Measurements from ENCODE around the gene MEI1. TPM values are rescaled to one million over a fixed set of nuclear protein-coding genes. Genes with fewer than 3 reads are reported as not detected.

The MEI1 gene
- total RNA-seq, 1 donor from 2014 or later, result not detected

- peak overlapping the region; percentile 35 for H3K27ac Mint-ChIP-seq (ENCODE audit: unreplicated experiment)
- H3K36me3 Mint-ChIP-seq (ENCODE audit: unreplicated experiment), result peaks cover 20% of the 10 kb centered on the region
- H3K27me3 Mint-ChIP-seq (ENCODE audit: unreplicated experiment), result no peaks in the 10 kb centered on the region
- no peaks in the 10 kb centered on the region for H3K9me3 Mint-ChIP-seq (ENCODE audit: unreplicated experiment)
- H3K4me3 Mint-ChIP-seq (ENCODE audit: unreplicated experiment), result no peak overlapping the region
- no peak for DNase-seq (ENCODE audit: extremely low spot score, unreplicated experiment)
- H3K4me1 Mint-ChIP-seq (ENCODE audit: unreplicated experiment), result peaks cover 76% of the 10 kb centered on the region
- TF ChIP-seq CTCF (IDR thresholded peaks at IDR 0.05), result no peak
Observed at GRCh38 chr22:41838842-41839618, 139.7 kb downstream of the MEI1 start.

- Mint-ChIP-seq H3K9me3 (ENCODE audit: unreplicated experiment) (no peaks in the 10 kb centered on the region), H3K27ac (ENCODE audit: unreplicated experiment) (peak overlapping the region; percentile 90), H3K4me1 (ENCODE audit: unreplicated experiment) (peaks cover 78% of the 10 kb centered on the region), H3K27me3 (ENCODE audit: unreplicated experiment) (no peaks in the 10 kb centered on the region), H3K36me3 (ENCODE audit: unreplicated experiment) (peaks cover 20% of the 10 kb centered on the region), H3K4me3 (ENCODE audit: unreplicated experiment) (no peak overlapping the region)
- no peak for TF ChIP-seq CTCF (IDR thresholded peaks at IDR 0.05)
- no peak for DNase-seq (ENCODE audit: extremely low spot score, unreplicated experiment)
Observed at GRCh38 chr22:41840216-41840615, 140.9 kb downstream of the MEI1 start.

GRCh38 chr22:41841085-41841712 lies 141.9 kb downstream of the MEI1 start:
- H3K27me3 Mint-ChIP-seq (ENCODE audit: unreplicated experiment), result no peaks in the 10 kb centered on the region
- H3K27ac Mint-ChIP-seq (ENCODE audit: unreplicated experiment), result peak overlapping the region; percentile 90
- peak overlapping the region; percentile 9 for H3K4me3 Mint-ChIP-seq (ENCODE audit: unreplicated experiment)
- DNase-seq (ENCODE audit: extremely low spot score, unreplicated experiment), result no peak
- H3K4me1 Mint-ChIP-seq (ENCODE audit: unreplicated experiment), result peaks cover 79% of the 10 kb centered on the region
- peaks cover 13% of the 10 kb centered on the region for H3K36me3 Mint-ChIP-seq (ENCODE audit: unreplicated experiment)
- H3K9me3 Mint-ChIP-seq (ENCODE audit: unreplicated experiment), result no peaks in the 10 kb centered on the region
- TF ChIP-seq CTCF (IDR thresholded peaks at IDR 0.05), result no peak

- no peak overlapping the region for H3K4me3 Mint-ChIP-seq (ENCODE audit: unreplicated experiment)
- no peaks in the 10 kb centered on the region for H3K27me3 Mint-ChIP-seq (ENCODE audit: unreplicated experiment)
- no peak for TF ChIP-seq CTCF (IDR thresholded peaks at IDR 0.05)
- no peaks in the 10 kb centered on the region for H3K9me3 Mint-ChIP-seq (ENCODE audit: unreplicated experiment)
- H3K27ac Mint-ChIP-seq (ENCODE audit: unreplicated experiment), result peak overlapping the region; percentile 24
- H3K36me3 Mint-ChIP-seq (ENCODE audit: unreplicated experiment), result no peaks in the 10 kb centered on the region
- H3K4me1 Mint-ChIP-seq (ENCODE audit: unreplicated experiment), result peaks cover 82% of the 10 kb centered on the region
- no peak for DNase-seq (ENCODE audit: extremely low spot score, unreplicated experiment)
Observed at GRCh38 chr22:41842996-41843970, 144.0 kb downstream of the MEI1 start.

Data from osteocyte (in vitro differentiated cells).